HG03439 (cell line): ENCODE data around the gene PPIF.

Experiments used
- ATAC-seq: cut with Tn5 transposase; IDR thresholded peaks from one replicate; pipeline ENCODE4 v1.9.1; 2021; ENCODE audit warnings: mild to moderate bottlenecking, moderate library complexity; ENCODE audit not compliant: unreplicated experiment

PPIF gene

DNA sequence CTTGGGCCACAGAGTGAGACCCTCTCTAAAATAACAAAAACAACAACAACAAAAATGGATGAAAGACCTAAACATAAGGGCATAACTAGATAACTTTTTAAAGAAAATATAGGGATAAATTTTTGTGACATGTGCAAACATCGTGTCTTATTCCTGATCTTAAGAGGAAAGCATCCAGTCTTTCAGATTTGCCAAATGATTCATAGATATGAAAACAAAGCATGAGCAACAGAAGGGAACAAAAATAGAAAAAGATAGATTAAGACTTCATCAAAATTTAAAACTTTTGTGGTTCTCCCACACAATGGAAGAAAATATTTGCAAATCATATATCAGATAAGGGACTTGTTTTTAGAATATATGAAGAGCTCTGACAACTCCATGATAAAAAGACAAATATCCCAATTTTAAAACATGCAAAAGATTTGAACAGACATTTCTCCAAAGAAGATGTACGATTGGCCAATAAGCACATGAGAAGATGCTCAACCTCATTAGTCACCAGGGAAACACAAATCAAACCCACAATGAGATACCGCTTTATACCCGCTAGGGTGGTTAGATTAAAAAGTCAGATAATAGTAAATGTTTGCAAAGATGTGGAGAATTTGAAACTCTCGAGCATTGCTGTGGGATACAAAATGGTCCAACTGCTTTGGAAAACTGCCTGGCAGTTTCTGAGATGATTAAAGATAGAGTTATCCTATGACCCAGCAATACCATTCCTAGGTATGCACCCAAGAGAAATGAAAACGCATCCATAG, 20.3 kb downstream of the PPIF start:
- no peak for ATAC-seq

DNA sequence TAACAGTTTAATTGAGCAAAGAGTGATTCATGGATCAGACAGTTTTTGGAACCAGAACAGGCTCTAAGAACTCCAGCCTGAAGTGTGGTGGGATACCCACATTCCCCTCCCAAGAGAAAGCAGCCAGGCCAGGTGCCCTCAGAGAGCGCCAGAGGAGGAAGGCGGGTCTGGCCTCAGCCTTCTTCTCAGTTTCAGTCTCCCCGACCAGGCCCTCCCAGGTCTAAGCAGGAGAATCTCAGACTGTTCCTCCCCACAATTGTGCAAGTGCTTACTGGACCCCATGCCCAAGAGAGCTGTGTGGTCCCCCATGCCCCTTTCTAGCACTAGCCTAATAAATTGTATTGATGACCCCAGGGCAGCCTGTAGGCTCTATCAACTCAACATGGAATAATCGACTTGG, 25.6 kb downstream of the PPIF start:
- ATAC-seq = no peak

DNA sequence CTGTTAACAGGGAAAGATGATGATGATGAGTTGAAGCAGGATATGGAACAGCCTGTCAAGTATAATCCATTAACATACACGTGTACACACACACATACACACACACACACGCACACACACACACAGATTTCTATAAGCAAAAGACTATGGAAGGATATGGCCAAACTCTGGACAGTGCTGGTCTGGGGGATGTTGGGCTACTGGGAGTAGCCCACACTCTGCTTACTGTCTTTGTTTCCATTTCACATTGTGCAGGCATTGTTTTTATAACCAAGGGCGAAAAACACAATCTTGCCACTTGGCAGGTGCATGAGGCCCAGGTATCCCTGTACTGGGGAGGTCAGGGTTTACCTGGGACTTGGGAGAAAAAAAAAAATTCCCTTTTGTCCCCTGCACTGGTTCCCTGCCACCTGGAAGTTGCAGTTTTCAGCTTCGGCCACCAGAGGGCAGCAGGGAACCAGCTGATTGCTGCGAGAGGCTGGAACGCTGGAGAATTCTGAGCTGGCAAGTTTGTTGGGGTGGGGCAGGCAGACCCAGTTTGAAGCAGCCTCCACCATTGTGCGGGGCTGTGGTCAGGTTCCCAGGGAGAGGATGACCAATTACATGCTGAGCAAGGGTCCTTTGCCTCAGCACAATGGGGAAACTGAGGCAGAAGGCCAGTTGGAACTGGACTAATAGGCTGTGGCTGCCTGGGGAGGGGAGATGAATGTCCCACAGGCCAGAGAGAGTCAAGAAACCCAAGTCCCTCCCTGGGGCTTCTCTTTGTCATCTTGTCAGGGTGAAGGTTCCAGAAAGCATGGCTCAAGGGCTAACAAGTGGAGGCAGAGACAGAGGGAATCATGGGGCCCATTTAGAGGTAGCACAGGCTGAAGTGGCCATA, 27.3 kb downstream of the PPIF start:
- ATAC-seq = no peak

DNA sequence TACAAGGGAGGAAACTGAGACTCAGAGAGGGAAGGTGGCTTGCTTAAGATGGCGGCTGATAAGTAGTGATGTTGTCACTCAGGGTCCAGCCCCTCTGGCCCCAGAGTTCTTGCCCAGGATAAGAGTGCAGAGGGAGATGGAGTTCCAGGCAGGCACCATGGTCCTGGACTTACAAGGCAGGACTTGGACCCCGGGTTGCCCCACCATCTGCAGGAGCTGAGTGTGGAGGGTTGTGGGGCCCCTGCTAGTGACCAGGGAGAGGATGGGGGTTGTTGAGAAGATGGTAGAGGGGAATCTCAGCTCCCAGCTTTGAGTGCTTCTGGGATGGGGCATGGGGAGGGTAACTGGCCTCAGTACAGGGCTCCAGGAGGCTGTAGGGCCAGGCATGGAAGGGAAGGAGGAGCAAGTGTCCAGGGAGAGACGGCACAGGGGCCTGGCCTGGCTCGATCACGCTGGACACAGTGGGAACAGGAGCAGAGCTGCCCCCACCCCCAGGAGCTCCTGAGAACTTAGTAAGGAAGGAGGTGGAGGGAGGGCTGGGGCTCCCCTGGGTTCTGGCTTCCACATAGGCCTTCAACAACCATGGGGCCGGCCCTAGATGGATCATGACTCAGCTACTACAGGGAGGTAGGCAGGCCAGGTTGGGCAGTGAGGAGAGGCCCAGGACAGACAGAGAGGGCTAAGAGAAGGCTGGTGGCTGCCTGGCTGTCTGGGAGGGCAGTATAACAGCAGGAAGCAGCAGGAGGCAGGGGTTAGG, 28.2 kb downstream of the PPIF start:
- ATAC-seq = no peak

DNA sequence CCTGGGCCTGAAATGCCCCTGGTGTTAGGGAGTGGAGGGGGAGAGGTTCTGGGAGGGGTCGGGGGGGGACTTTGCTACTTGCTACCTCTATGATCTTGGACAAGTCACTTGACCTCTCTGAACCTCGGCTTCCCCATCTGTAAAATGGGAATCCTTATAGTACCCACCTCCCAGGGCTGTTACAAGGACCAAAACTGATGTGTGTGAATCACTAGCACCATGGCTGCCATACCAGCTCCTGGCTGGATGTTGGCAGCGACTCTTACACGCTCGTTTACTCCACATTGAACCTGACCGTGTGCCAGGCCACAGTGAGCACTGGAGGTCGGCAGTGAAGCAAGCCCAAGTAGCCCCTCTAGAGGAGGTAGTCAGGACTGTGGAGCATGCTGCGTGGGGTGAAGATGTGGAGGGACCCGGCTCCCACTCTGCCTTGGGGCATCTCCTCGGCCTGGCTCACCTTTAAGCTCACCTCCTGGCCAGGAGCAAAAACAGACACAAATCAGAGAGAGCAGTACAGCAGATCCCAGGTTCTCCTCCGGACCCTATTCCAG, 28.9 kb downstream of the PPIF start:
- ATAC-seq = no peak

DNA sequence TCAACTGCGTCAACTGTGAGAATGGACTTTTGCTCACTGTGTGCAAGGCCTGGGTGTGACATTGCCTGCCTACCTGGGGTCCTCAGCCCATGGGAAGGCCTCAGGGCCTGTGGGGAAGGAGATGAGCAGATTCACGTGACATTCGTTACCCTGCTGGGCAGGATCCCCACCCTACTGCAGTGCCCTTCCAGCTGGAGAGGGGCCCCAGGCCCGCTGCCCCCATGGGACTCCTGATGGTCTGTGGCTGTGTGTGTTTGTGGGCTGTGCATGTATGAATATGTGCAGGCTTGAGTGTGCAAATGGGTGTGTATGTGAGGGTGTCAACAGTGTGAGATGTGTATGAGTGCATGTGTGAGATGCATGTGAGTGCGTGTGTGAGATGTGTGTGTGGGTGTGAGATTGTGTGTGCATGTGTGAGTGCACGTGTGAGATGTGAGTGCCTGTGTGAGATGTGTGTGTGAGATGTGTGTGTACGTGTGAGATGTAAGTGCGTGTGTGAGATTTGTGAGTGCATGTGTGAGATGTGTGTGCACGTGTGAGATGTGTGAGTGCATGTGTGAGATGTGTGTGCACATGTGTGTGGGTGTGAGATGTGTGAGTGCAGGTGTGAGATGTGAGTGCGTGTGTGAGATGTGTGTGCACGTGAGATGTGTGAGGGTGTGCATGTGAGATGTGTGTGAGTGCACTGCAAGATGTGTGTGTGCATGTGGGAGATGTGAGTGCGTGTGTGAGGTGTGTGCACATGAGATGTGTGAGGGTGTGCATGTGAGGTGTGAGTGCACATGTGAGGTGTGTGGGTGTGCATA, 29.7 kb downstream of the PPIF start:
- no peak for ATAC-seq

DNA sequence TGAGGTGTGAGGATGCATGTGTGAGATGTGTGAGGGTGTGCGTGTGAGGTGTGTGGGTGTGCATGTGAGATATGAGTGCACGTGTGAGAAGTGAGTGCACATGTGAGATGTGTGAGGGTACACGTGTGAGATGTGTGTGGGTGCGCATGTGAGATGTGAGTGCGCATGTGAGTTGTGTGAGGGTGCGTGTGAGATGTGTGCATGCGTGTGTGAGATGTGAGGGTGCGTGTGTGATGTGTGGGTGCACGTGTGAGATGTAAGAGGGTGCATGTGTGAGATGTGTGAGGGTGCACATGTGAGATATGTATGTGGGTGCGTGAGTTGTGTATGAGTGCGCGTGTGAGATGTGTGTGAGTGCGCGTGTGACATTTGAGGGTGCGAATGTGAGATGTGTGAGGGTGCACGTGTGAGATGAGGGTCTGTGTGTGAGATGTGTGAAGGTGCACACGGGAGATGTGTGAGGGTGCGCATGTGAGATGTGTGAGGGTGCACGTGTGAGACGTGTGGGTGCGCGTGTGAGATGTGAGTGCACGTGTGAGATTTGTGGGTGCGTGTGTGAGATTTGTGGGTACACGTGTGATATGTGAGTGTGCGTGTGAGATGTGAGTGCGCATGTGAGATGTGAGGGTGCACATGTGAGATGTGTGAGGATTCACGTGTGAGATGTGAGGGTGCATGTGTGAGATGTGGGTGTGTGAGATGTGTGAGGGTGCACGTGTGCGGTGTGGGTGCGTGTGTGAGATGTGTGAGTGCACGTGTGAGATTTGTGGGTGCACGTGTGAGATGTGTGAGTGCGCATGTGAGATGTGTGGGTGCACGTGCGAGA, 30.5 kb downstream of the PPIF start:
- no peak for ATAC-seq

DNA sequence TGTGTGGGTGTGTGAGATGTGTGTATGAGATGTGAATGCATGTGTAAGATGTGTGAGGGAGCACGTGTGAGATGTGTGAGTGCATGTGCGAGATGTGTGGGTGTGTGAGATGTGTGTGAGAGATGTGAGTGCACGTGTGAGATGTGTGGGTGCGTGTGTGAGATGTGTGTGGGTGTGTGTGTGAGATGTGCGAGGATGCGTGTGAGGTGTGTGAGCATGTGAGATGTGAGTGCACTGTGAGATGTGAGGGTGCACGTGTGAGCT, 31.0 kb downstream of the PPIF start:
- ATAC-seq = no peak

DNA sequence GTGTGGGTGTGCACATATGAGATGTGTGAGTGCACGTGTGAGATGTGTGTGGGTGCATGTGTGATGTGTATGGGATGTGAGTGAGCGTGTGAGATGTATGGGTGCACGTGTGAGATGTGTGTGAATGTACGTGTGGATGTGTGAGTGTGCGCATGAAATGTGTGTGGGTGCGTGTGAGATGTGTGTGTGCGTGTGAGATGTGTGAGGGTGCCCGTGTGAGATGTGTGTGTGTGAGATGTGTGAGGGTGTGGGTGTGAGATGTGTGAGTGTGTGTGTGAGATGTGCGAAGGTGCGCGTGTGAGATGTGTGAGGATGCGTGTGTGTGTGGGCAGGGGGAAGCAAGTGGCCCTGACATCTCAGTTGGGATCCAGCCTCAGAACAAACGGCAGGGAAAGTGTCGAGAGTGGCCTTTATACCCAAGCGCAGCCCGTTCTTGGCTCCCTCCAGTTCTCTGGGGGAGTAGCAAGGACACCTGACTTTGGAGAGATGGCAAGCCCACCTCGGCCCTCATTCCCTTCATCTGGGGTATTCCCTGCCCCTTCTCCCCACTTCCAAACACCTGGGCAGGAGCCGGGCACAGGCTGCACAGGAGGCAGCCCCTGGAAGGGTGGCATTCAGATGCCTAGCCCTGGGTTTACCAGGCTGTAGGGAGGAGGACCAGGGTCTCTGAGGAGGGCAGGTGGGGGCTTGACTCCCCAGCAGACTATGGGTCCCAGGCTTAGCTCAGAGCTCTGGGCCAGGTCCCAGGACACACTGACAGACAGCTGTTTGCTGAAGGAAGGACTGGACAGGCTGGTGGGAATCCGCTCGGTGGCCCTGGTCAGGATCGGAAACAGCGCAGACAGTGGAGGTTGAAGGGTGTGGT, 31.6 kb downstream of the PPIF start:
- ATAC-seq = no peak

DNA sequence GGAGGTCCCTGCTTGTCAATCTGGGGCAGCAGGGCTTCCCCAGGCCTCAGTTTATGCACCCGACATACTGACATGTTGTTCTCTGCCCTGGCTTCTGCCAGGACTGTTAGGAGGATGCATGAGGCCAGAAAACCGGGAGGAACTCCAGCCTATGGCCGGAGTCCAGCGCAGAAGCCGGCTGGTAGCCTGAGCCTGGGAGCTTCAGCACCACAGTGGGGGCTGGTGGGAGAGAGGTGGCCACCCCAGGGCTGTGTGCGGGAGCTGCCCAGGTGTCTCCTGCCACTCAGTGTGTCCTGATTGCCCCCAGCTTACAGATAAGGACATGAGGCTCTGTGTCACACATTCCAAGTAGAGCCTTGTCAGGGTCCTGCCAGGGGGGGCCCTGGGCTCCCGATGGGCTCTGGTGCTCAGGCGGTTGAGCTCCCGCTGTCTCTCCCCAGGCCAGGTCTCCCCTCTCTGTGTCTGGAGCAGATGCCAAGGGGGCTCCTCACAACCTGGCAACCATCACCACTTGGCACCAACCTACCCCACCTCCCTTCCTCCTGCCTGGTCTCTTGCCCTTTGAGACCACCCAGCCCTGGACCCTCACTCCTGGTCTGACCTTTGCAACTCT, 32.3 kb downstream of the PPIF start:
- ATAC-seq = no peak

DNA sequence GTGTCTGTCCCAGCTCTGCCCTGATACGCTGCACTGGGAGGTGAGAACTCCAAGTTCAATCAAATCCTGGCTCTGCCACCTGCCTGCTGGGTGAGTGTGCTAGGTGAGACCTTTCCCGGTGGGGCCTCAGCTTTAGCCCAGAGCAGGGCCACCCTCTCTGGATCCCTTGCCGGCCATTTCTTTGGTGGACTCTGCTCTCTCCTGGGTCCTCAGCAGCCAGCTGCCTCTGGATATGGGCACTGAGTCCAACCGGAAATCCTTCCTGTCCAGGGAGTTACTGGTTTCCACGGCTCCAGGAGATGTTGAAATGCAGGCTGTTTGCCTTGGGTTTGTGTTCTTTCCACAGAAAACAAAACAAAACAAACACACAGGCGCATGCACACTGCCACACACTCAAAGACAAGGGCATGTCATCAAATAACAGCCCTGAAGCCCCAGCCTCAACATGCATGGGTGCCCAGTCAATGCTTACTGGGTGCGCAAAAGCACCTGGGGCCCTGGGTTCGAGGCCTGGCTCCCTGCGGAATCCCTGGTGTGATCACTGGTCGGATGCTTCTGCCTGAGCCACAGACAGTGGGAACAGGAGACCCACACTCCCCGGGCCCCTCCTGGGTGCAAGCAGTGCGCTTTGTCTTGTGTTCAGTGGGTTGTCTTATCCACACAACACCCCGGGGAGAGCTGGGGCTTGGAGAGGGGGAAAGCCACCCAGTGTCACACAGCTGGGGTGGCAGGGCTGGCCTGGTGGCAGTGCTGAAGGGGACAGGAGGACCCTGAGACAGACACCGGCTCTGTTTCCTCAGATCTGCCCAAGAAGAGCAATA, 33.1 kb downstream of the PPIF start:
- no peak for ATAC-seq

DNA sequence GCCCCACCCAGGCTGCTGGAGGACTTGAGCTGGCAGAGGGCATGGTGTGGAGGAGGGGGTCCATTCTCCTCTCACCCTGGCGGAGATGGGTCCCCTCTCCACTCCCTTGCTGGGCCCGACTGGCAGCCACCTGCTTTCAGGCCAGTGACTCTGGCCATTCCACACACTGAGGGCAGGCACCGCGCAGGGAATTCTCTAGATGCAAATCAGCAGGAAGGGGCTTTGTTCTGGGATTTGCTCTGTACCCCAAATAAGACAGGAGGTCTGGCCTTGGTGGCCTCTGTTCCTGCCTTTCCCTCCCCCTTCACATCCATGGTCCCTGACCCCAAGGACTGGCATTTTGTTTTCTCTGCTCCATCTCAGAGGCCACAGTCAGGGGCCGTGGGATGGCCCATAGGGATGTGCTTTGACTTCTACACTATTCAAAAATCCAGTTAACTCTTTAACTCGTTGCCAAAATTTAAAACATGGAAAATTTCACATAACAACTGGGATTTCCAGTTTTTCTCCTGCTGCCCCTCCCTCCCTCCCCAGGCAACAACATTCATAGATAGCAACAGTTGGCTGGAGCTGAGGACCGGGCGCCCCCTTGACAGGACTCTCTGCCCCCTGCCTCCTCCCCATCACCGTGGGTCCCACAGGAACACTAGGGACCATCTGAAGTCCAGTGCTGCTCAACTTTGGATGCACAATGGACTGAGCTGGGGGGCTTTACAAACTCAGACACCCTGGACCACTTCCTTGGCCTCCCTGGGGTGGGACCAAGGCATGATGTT, 33.9 kb downstream of the PPIF start:
- no peak for ATAC-seq

DNA sequence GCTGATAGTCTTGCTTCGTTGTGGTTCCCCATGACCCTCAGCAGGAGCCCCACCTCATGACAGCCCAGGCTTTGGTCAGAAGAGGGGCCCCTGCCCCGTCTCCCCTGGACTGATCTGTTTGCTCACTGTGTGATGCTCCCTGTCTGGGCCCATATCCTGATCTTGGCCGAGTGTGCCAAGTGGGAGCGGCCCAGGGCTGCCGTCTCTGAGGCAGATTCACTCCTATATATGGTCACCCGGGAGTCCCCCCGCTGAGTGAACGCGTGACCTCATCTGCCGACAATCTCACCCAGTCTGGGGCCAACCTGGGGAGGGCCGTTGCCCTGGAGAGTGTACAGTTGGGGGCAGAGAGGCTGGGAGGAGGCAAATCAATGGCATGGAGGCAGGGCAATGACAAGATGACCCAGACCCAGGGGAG, 34.5 kb downstream of the PPIF start:
- ATAC-seq = no peak

DNA sequence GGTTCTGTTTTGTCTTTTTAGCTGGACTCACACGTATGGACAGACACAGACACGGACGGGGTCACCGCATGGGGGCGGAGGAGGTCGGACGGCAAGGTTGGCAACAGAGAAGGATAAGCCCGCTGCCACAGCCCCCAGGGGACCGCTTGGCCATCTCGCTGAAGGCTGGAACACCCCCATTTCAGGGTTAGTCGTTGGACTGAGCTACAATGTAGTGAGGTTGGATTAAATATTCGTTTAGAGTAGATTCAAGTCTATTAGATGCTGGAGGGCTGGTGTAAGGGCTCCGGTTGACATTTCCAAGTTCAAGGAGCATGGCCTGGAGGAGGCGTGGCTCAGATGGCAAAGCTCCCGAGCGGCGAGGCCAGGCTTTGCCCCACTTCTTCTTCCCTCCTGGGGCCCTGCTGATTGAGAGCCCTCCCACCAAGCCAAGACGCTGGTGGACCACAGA, 35.2 kb downstream of the PPIF start:
- ATAC-seq = no peak

DNA sequence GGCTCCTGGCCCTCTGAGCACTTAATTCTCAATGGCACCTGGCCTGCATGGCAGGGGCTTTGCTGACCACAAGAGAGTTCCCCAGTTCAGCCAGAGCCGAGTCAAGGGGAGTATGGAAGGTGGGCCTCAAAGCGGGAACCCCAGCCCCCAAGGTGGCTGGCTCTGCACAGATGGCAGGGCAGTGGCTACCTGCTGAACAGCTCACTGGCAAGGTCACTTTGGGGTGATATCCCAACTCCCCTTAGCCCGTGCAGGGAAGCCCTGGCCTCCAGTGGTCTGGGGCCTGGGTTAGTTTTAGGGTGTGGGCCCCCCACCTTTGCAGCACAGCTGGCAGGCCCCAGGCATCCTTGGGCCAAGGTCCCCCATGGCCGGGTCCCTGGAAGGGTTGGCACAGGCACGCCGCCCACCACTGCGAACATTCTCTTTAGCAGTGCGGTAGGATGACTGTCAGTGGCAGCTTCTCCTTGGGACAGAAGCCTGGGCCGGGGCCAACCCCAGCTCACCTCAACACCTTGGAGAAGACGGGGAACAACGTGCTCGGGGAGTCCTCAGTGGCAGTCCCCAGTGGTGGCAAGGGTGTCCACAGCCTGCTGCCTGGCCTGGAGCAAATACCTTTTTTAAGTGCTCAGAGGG, 36.8 kb downstream of the PPIF start:
- ATAC-seq = no peak

DNA sequence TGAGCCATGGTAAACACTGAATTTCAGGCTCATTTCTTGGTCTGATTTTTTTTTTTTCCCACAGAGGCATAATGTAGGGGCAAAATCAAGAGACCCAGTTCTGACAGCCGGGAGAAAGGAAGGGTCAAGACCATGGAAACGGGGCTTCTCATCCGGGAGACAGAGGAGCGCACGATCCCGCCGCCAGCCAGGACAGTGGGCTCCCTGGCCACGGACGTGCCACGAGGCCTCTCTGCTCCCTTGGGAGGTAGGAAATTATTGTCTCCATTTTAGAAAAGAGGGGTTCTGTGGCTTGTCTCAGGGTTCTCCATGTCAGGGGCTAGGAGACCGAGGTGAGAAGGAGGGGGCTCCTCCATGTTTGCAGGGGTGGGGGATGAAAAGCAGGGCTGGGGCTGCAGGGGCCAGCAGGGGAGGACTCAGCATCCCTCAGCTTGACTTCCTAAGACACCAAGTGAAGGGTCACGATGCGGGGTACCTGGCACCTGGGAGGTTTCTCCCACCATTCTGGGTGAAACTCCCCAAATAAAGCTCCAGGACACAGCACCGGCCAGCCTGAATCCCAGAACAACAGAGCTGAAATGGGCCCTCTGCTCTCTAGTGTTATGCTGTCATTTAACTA, 37.6 kb downstream of the PPIF start:
- no peak for ATAC-seq
